UCSD-AML1 (cell line): ENCODE measurements around the gene CCNI.

Experiments
- DNase-seq: peaks from one replicate; lab custom pipeline; 2025; ENCODE audit not compliant: unreplicated experiment; lab: John Stamatoyannopoulos, UW

CCNI gene

GRCh38 chr4:77007358-77008230 is 68.2 kb downstream of the CCNI start:
- peak; percentile 68 for DNase-seq

GRCh38 chr4:77006753-77007353 is 68.9 kb downstream of the CCNI start:
- no peak for DNase-seq

- no peak for DNase-seq
These were observed 72.4 kb downstream of the CCNI start for GRCh38 chr4:77003400-77003799.

GRCh38 chr4:77002321-77003107 is 73.3 kb downstream of the CCNI start:
- no peak for DNase-seq

- no peak for DNase-seq
These were observed 73.9 kb downstream of the CCNI start for GRCh38 chr4:77001907-77002306.

GRCh38 chr4:76998251-76998901 is 77.4 kb downstream of the CCNI start:
- DNase-seq: no peak

GRCh38 chr4:76997532-76997931 is 78.3 kb downstream of the CCNI start:
- no peak for DNase-seq
